HG03378 (cell line): Measurements from ENCODE around the gene PBX4.
"Not testable (repeated sequence)": the region's sequence is repeated elsewhere in the genome, so short reads cannot be mapped to it uniquely, and the experiment has no call there.

Experiments used
- ATAC-seq: cut with Tn5 transposase; IDR thresholded peaks from one replicate; pipeline ENCODE4 v1.9.1; 2021; ENCODE audit warnings: mild to moderate bottlenecking, moderate library complexity; ENCODE audit not compliant: unreplicated experiment

The PBX4 gene

DNA sequence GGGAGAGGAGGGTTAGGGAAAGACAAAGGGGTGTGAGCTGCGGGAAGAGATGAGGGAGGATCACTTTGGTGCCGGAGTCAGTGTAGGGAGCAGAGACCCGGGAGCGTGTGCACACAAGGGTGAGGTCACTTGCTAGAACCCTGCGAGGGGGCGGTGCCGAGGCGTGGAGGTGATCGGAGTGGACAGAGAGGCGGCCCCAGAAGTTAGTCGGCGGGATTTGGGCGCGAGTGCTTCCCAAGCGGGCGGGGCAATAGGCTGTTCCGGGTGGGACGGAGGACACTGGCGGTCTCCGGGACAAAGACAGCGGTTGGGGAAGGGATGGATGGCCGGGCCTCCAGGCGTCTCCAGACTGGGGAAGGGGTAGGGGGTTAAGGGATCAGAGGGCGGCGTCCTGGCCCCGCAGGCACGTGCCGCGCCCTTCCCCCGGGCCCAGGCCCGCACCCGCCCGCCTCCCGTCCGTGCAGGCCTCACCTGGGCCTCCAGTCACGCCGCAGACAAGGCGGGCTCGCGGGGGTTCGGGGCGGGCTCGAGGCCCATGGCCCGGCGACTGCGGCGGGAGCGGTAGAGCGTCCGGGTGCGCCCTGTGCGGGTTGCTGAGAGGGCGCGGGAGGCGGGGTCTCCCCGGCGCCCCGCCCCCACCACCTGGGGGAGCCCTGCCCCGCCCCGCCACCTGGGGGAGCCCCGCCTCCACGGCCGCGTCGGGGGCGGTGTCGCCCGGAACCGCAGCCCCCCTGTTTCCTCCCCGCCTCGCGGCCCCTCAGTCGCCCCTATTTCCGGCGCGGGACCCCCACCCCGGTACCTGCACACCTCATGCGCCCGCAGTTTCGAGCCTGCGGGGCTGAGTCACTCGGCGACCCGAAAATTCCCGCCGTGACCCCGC, 9.4 kb upstream of the PBX4 start, which contains the start of gene LPAR2:
LPAR2 (minus strand) TSS at position 600 of the 880 bp plus-strand sequence. CDS start 945 bp downstream, outside the sequence.
- ATAC-seq, result no peak

DNA sequence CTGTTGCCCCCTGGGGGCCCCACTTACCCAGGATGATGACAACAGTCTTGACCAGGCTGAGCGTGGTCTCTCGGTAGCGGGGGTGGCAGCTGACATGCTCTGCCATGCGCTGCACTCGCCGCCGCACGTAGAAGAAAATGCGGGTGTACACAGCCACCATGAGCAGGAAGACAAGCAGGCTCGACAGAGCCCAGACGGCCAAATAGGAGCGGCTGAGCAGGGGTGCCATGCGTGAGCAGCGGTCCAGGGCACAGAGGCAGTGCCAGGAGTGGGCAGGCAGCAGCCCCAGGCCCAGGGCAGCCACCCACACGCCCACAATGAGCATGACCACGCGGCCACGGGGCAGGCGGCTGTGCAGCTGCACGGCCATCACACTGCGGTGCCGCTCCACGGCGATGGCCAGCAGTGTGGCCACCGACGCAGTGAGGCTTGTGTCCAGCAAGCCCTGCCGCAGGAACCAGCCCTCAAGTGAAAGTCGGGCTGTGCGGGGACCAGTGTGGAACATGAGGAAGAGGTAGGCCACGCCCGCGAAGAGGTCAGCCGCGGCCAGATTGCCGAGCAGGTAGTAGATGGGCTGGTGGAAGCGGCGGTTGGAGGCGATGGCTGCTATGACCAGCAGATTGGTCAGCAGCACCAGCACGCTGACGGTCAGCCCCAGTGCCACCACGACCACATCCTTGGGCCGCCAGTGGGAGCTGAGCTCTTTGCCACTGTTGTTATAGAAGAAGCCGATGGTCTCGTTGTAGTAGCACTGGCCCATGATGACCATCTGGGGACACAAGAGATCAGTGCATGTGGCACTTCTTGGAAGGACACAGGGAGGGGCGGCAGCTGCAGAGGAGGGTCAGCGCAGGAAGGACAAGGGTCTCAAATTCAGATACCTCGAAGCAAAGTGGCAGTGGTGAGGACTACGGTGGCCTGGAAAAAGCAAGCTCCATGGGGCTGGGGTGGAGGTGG, 8.3 kb upstream of the PBX4 start:
- ATAC-seq, result no peak

DNA sequence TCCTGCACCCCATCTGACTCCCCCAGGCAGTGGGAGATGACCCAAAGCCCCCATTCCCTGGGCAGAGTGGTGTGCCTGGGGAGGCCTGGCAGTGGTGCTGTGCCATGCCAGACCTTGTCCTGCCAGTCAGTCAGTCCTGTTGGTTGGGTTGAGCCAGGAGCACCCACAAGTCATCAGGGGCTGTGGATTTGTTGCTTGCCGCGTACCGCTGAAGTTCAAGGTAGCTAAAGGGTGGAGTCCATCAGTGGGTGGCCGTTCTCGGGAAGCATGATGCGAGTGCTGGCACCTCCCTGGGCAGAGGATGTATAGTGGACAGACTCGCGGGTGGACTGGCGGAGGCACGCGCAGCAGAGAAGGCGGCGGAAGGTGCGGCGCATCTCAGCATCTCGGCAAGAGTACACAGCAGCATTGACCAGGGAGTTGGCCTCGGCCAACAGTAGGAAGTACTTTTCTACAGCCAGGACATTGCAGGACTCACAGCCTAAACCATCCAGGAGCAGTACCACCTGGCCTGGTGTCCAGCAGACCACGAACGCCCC, 5.6 kb upstream of the PBX4 start:
- no peak for ATAC-seq

- ATAC-seq, result no peak
Observed at GRCh38 chr19:19623383-19623782, 4.9 kb upstream of the PBX4 start.

- no peak for ATAC-seq
Observed at GRCh38 chr19:19619849-19620210, 1.3 kb upstream of the PBX4 start.

GRCh38 chr19:19619181-19619848, 828 bp upstream of the PBX4 start:
- ATAC-seq, result no peak

- ATAC-seq, result no peak
Observed at GRCh38 chr19:19615086-19615485, 3.4 kb downstream of the PBX4 start.

- ATAC-seq, result no peak
Observed at GRCh38 chr19:19613506-19613905, 5.0 kb downstream of the PBX4 start.

DNA sequence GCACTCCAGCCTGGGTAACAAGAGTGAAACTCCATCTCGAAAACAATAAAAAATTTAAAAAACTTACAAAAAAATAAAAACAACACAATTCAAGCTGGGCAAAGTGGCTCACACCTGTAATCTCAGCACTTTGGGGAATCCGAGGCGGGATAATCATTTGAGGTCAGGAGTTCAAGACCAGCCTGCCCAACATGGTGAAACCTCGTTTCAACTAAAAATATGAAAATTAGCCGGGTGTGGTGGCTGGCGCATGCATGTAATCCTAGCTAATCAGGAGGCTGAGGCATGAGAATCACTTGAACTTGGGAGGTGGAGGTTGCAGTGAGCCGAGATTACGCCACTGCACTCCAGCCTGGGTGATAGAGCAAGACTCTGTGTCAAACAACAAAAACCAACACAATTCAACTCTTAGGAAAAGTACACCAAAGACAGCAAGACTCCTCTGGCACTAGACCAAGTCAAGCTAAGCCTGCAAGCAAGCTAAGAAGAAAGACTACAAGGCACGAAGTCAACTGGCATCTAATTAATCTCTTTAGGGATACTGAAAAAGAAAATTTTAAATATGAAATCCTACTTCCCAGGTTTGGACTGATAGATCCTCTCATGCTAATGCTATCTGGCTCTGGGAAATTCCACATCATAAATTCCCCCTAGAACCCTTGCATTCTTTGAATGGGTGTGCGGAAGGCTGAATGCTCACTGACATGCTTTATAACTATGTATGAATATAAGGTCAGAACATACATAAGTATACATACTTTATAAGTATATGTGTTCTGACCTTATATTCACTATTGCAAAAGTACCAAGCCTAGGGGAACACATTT, 7.9 kb downstream of the PBX4 start:
- no peak for ATAC-seq

DNA sequence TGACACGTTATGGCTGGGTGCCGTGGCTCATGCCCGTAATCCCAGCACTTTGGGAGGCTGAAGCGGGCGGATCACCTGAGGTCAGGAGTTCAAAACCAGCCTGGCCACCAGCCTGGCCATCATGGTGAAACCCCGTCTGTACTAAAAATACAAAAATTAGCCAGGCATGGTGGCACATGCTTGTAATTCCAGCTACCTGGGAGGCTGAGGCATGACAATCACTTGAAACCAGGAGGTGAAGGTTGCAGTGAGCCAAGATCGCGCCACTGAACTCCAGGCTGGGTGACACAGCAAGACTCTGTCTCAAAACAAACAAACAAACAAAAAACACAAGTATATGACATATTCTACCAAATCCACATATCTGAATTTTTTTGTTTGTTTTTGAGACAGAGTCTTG, 11.8 kb downstream of the PBX4 start:
- not testable (repeated sequence) for ATAC-seq

DNA sequence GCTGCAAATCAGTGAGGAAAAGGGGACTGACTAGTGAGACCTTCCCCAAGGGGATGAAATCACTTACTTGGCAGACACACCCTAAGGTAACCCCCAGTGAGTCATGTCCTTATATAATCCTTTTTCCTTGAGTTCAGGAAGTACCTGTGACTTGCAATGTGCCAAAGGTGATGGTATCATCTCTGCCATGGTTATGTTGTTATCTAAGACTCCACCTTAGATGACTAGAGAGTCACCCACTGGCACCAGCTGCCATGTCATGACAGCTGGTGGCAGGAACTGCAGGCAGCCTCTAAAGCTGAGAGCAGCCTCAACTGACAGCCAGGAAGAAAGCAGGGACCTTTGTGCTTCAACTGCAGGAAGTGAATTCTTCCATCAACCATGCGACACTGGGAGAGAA, 12.5 kb downstream of the PBX4 start:
- ATAC-seq, result no peak

GRCh38 chr19:19602713-19603324, 15.7 kb downstream of the PBX4 start:
- ATAC-seq, result no peak

DNA sequence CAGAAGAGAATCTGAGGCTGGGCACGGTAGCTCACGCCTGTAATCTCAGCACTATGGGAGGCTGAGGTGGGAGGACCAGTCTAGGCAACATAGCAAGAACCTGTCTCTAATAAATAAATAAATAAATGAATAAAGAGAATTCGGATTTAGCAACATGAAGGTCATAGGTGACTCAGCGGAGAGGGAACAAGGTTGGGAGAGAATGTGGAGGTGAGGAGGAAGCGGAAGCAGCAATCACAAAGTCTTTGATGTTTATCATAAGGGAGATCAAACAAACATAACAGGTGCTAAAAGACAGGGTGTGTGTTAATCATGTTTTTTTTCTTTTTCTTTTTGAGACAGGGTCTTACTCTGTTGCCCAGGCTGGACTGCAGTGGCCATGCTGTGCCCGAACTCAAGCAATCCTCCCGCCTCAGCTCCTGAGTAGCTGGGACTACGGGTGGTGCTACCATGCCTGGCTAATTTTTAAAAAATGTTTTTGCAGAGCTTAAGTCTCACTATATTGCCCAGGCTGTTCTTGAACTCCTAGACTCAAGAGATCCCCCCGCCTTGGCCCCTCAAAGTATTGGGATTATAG, 16.3 kb downstream of the PBX4 start:
- no peak for ATAC-seq

- ATAC-seq, result no peak
Observed at GRCh38 chr19:19600793-19601330, 17.6 kb downstream of the PBX4 start.

- ATAC-seq, result not testable (repeated sequence)
Observed at GRCh38 chr19:19598728-19599451, 19.6 kb downstream of the PBX4 start.

- peak; percentile 72 for ATAC-seq
Observed at GRCh38 chr19:19597809-19598306, 20.6 kb downstream of the PBX4 start.

DNA sequence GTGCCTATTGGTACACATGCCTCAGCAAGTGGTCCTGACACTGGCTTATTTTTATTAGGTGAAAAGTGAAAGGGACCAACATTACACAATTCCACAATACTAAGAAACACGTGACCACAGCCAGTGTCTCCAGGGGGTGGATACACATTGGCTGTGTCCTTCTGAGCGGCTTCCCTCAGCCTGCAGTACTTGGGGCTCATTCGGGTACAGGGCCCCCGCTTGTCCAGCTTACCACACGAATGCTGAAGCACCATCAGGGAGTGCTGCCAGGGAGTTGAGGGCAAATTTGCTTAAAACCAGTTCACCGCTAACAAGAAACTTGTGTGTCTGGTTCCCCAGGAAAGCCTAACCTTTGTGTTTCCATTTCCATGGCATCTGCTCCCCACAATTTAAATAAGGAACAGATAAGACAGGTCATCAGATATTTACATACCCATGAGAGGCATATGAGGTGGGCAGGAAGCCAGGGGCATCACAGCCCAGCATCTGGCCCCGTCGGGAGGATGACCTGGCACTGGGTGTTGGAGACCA, 23.3 kb downstream of the PBX4 start:
- no peak for ATAC-seq

- ATAC-seq, result no peak
Observed at GRCh38 chr19:19594381-19594780, 24.1 kb downstream of the PBX4 start.
